ENCODE data around the gene SLIT2.

The SLIT2 gene

GRCh38 chr4:20288846-20289512 is 37.3 kb downstream of the SLIT2 start:
- no peak for DNase-seq
- no peak overlapping the region for H3K4ac ChIP-seq (ENCODE audit: low read depth in 1 of 2, low read length in 2 of 2)
- H4K91ac ChIP-seq (ENCODE audit: low read length): no peak overlapping the region
- no peak overlapping the region for H3K18ac ChIP-seq (ENCODE audit: low read depth in 1 of 2, low read length in 2 of 2)
- H2BK12ac ChIP-seq (ENCODE audit: low read length in 2 of 2): no peak overlapping the region
- H2BK5ac ChIP-seq (ENCODE audit: low read depth, low read length, poor library complexity, severe bottlenecking): no peak overlapping the region
- 67% methylated on average over 1 of the region's 2 CpGs for WGBS
- H3K9me3 ChIP-seq (ENCODE audit: control insufficient read depth, low read length): no peaks in the 10 kb centered on the region
- no peak overlapping the region for H2BK15ac ChIP-seq (ENCODE audit: low read depth, poor library complexity, severe bottlenecking)
- H3K4me1 ChIP-seq (ENCODE audit: control insufficient read depth, insufficient read depth, low read depth, low read length): peaks cover 1% of the 10 kb centered on the region
- H2AK5ac ChIP-seq (ENCODE audit: low read length, severe bottlenecking): no peak overlapping the region
- no peak overlapping the region for H2BK120ac ChIP-seq (ENCODE audit: low read depth, low read length)
- peak overlapping the region; percentile 37 for H3K9ac ChIP-seq (ENCODE audit: low read length)
- no peak overlapping the region for H2AFZ ChIP-seq (ENCODE audit: low read depth, low read length)
- no peak overlapping the region for H4K8ac ChIP-seq (ENCODE audit: low read length)
- H3K23ac ChIP-seq (ENCODE audit: low read length in 2 of 2): no peak overlapping the region
- H3K27ac ChIP-seq (ENCODE audit: low read length, poor library complexity, severe bottlenecking): no peak overlapping the region
- no peaks in the 10 kb centered on the region for H3K36me3 ChIP-seq (ENCODE audit: control insufficient read depth in 1 of 2, insufficient read depth in 2 of 2, low read depth in 1 of 2, low read length in 2 of 2)
- H3K14ac ChIP-seq (ENCODE audit: low read length in 2 of 2): no peak overlapping the region
- H3K4me3 ChIP-seq (ENCODE audit: insufficient read depth in 1 of 2, low read depth in 1 of 2, low read length in 2 of 2): peak overlapping the region in 1 of 2 experiments; percentile 41
- H3K79me1 ChIP-seq (replicated peaks; ENCODE audit: low read length, poor library complexity, severe bottlenecking): no peaks in the 10 kb centered on the region
- H3K4me2 ChIP-seq (ENCODE audit: low read length, poor library complexity, severe bottlenecking): no peak overlapping the region
- no peaks in the 10 kb centered on the region for H3K27me3 ChIP-seq (ENCODE audit: control insufficient read depth in 1 of 2, insufficient read depth in 1 of 2, low read length in 2 of 2)

- H3K36me3 ChIP-seq (ENCODE audit: control insufficient read depth in 1 of 2, insufficient read depth in 2 of 2, low read depth in 1 of 2, low read length in 2 of 2): no peaks in the 10 kb centered on the region
- no peak overlapping the region for H2BK12ac ChIP-seq (ENCODE audit: low read length in 2 of 2)
- H3K4me3 ChIP-seq (ENCODE audit: insufficient read depth in 1 of 2, low read depth in 1 of 2, low read length in 2 of 2): no peak overlapping the region
- H2BK120ac ChIP-seq (ENCODE audit: low read depth, low read length): no peak overlapping the region
- H3K9me3 ChIP-seq (ENCODE audit: control insufficient read depth, low read length): no peaks in the 10 kb centered on the region
- H2BK15ac ChIP-seq (ENCODE audit: low read depth, poor library complexity, severe bottlenecking): no peak overlapping the region
- no peak overlapping the region for H3K23ac ChIP-seq (ENCODE audit: low read length in 2 of 2)
- H3K9ac ChIP-seq (ENCODE audit: low read length): peak overlapping the region; percentile 35
- no peak overlapping the region for H3K18ac ChIP-seq (ENCODE audit: low read depth in 1 of 2, low read length in 2 of 2)
- no peak overlapping the region for H2AK5ac ChIP-seq (ENCODE audit: low read length, severe bottlenecking)
- no peak overlapping the region for H3K14ac ChIP-seq (ENCODE audit: low read length in 2 of 2)
- no peak overlapping the region for H4K91ac ChIP-seq (ENCODE audit: low read length)
- H3K27ac ChIP-seq (ENCODE audit: low read length, poor library complexity, severe bottlenecking): no peak overlapping the region
- H3K79me1 ChIP-seq (replicated peaks; ENCODE audit: low read length, poor library complexity, severe bottlenecking): no peaks in the 10 kb centered on the region
- H3K27me3 ChIP-seq (ENCODE audit: control insufficient read depth in 1 of 2, insufficient read depth in 1 of 2, low read length in 2 of 2): no peaks in the 10 kb centered on the region
- 85% methylated on average over 3 of the region's 3 CpGs for WGBS
- no peak overlapping the region for H3K4ac ChIP-seq (ENCODE audit: low read depth in 1 of 2, low read length in 2 of 2)
- H3K4me1 ChIP-seq (ENCODE audit: control insufficient read depth, insufficient read depth, low read depth, low read length): peaks cover 1% of the 10 kb centered on the region
- no peak for DNase-seq
- H4K8ac ChIP-seq (ENCODE audit: low read length): no peak overlapping the region
- H2BK5ac ChIP-seq (ENCODE audit: low read depth, low read length, poor library complexity, severe bottlenecking): no peak overlapping the region
- H2AFZ ChIP-seq (ENCODE audit: low read depth, low read length): no peak overlapping the region
- no peak overlapping the region for H3K4me2 ChIP-seq (ENCODE audit: low read length, poor library complexity, severe bottlenecking)
Observed at GRCh38 chr4:20289782-20290181, 38.1 kb downstream of the SLIT2 start.

- Histone ChIP-seq H2AK5ac (ENCODE audit: low read length, severe bottlenecking) (no peak overlapping the region), H2AFZ (ENCODE audit: low read depth, low read length) (no peak overlapping the region), H3K9ac (ENCODE audit: low read length) (no peak overlapping the region), H3K27me3 (ENCODE audit: control insufficient read depth in 1 of 2, insufficient read depth in 1 of 2, low read length in 2 of 2) (no peaks in the 10 kb centered on the region), H3K27ac (ENCODE audit: low read length, poor library complexity, severe bottlenecking) (no peak overlapping the region), H4K91ac (ENCODE audit: low read length) (no peak overlapping the region), H4K8ac (ENCODE audit: low read length) (no peak overlapping the region), H2BK12ac (ENCODE audit: low read length in 2 of 2) (no peak overlapping the region), H3K36me3 (ENCODE audit: control insufficient read depth in 1 of 2, insufficient read depth in 2 of 2, low read depth in 1 of 2, low read length in 2 of 2) (no peaks in the 10 kb centered on the region), H3K4me3 (ENCODE audit: insufficient read depth in 1 of 2, low read depth in 1 of 2, low read length in 2 of 2) (no peak overlapping the region), H3K23ac (ENCODE audit: low read length in 2 of 2) (no peak overlapping the region), H2BK15ac (ENCODE audit: low read depth, poor library complexity, severe bottlenecking) (no peak overlapping the region), H3K9me3 (ENCODE audit: control insufficient read depth, low read length) (no peaks in the 10 kb centered on the region), H3K18ac (ENCODE audit: low read depth in 1 of 2, low read length in 2 of 2) (no peak overlapping the region), H3K14ac (ENCODE audit: low read length in 2 of 2) (no peak overlapping the region), H2BK5ac (ENCODE audit: low read depth, low read length, poor library complexity, severe bottlenecking) (no peak overlapping the region), H3K4me1 (ENCODE audit: control insufficient read depth, insufficient read depth, low read depth, low read length) (peaks cover 1% of the 10 kb centered on the region), H3K4ac (ENCODE audit: low read depth in 1 of 2, low read length in 2 of 2) (no peak overlapping the region), H3K79me1 (replicated peaks; ENCODE audit: low read length, poor library complexity, severe bottlenecking) (no peaks in the 10 kb centered on the region), H3K4me2 (ENCODE audit: low read length, poor library complexity, severe bottlenecking) (no peak overlapping the region), H2BK120ac (ENCODE audit: low read depth, low read length) (no peak overlapping the region)
- no peak for DNase-seq
- WGBS: 88% methylated on average over 2 of the region's 3 CpGs
Observed at GRCh38 chr4:20292739-20293138, 41.0 kb downstream of the SLIT2 start.

GRCh38 chr4:20297261-20297660 is 45.6 kb downstream of the SLIT2 start:
- H3K14ac ChIP-seq (ENCODE audit: low read length in 2 of 2): no peak overlapping the region
- H3K18ac ChIP-seq (ENCODE audit: low read depth in 1 of 2, low read length in 2 of 2): no peak overlapping the region
- WGBS: 100% methylated on average over 1 of the region's 2 CpGs
- no peaks in the 10 kb centered on the region for H3K4me1 ChIP-seq (ENCODE audit: control insufficient read depth, insufficient read depth, low read depth, low read length)
- H3K4me2 ChIP-seq (ENCODE audit: low read length, poor library complexity, severe bottlenecking): no peak overlapping the region
- H4K8ac ChIP-seq (ENCODE audit: low read length): no peak overlapping the region
- H3K27ac ChIP-seq (ENCODE audit: low read length, poor library complexity, severe bottlenecking): no peak overlapping the region
- H3K4me3 ChIP-seq (ENCODE audit: insufficient read depth in 1 of 2, low read depth in 1 of 2, low read length in 2 of 2): no peak overlapping the region
- H3K79me1 ChIP-seq (replicated peaks; ENCODE audit: low read length, poor library complexity, severe bottlenecking): no peaks in the 10 kb centered on the region
- H3K27me3 ChIP-seq (ENCODE audit: control insufficient read depth in 1 of 2, insufficient read depth in 1 of 2, low read length in 2 of 2): no peaks in the 10 kb centered on the region
- H2AK5ac ChIP-seq (ENCODE audit: low read length, severe bottlenecking): no peak overlapping the region
- H2AFZ ChIP-seq (ENCODE audit: low read depth, low read length): no peak overlapping the region
- no peaks in the 10 kb centered on the region for H3K9me3 ChIP-seq (ENCODE audit: control insufficient read depth, low read length)
- H2BK120ac ChIP-seq (ENCODE audit: low read depth, low read length): no peak overlapping the region
- H2BK5ac ChIP-seq (ENCODE audit: low read depth, low read length, poor library complexity, severe bottlenecking): no peak overlapping the region
- H2BK12ac ChIP-seq (ENCODE audit: low read length in 2 of 2): no peak overlapping the region
- H4K91ac ChIP-seq (ENCODE audit: low read length): no peak overlapping the region
- DNase-seq: no peak
- H3K9ac ChIP-seq (ENCODE audit: low read length): peak overlapping the region; percentile 75
- no peaks in the 10 kb centered on the region for H3K36me3 ChIP-seq (ENCODE audit: control insufficient read depth in 1 of 2, insufficient read depth in 2 of 2, low read depth in 1 of 2, low read length in 2 of 2)
- no peak overlapping the region for H3K23ac ChIP-seq (ENCODE audit: low read length in 2 of 2)
- no peak overlapping the region for H3K4ac ChIP-seq (ENCODE audit: low read depth in 1 of 2, low read length in 2 of 2)
- H2BK15ac ChIP-seq (ENCODE audit: low read depth, poor library complexity, severe bottlenecking): no peak overlapping the region

Data from mesenchymal stem cell (in vitro differentiated cells and primary cell).